ENCODE measurements around the gene MAGI2.

MAGI2 gene

GRCh38 chr7:78103475-78103874 lies 1350.0 kb downstream of the MAGI2 start:
- DNase-seq = no peak

DNA sequence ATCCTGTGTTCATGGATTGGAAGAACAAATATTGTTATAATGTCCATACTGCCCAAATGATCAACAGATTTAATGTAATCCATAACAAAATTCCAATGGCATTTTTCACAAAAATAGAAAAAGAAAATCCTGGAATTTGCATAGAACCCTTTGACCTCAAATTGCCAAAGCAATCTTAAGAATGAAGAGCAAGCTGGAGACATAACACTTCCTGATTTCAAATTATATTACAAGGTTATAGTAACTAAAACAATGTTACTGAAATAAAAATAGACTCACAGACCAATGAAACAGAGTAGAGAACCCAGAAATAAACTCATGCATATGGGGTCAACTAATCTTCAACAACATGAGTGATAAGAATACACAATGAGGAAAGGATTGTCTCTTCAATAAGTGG lies 1352.4 kb downstream of the MAGI2 start:
- DNase-seq = no peak

- no peak for DNase-seq
These were observed 1353.6 kb downstream of the MAGI2 start for GRCh38 chr7:78099715-78100394.

DNA sequence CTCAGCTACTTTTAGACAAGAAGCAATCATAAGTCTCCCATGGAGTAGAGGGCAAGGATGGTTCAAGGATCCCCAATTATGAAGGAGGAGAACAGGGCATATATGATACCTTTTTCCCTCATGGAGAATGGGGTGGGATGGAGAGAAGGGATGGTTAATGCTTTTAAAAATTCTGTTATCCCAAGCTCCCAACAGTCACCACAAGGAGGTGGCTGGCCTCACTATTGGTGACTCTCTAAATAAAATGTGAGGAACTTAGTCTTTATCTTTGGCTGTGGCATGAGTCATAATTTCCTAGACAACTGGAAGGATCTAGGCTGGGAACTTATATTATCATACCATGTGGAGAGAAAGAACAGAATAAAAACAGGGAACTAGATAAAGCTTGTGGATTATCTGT lies 1357.9 kb downstream of the MAGI2 start:
- no peak for DNase-seq

DNA sequence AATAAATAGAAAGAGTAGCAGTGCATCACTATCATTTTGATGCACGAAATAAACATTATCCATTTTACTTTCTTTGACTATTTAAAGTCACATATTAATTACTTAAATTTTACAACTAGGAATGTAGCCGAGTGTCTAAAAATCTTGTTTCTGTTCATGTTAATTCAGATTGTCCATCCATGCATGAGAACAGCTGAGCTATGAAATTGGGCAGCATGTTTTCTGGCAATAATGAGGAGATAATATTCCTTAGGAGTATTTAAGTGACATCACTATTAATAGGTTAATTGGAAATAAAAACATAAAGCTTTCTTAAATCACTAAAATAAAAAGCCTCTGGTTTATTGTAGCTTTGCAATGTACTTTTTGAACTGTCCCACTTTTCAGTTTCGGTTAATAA lies 1361.1 kb downstream of the MAGI2 start:
- no peak for DNase-seq

- DNase-seq = no peak
These were observed 1362.9 kb downstream of the MAGI2 start for GRCh38 chr7:78090616-78091015.

- DNase-seq = no peak
These were observed 1369.9 kb downstream of the MAGI2 start for GRCh38 chr7:78083476-78084120.

GRCh38 chr7:78082556-78082955 lies 1370.9 kb downstream of the MAGI2 start:
- no peak for DNase-seq

GRCh38 chr7:78081888-78082287 lies 1371.6 kb downstream of the MAGI2 start:
- DNase-seq = no peak

GRCh38 chr7:78081344-78081743 lies 1372.1 kb downstream of the MAGI2 start:
- DNase-seq = no peak

GRCh38 chr7:78080811-78081210 lies 1372.7 kb downstream of the MAGI2 start:
- no peak for DNase-seq

GRCh38 chr7:78080241-78080640 lies 1373.2 kb downstream of the MAGI2 start:
- DNase-seq = no peak

GRCh38 chr7:78074713-78075112 lies 1378.8 kb downstream of the MAGI2 start:
- no peak for DNase-seq

DNA sequence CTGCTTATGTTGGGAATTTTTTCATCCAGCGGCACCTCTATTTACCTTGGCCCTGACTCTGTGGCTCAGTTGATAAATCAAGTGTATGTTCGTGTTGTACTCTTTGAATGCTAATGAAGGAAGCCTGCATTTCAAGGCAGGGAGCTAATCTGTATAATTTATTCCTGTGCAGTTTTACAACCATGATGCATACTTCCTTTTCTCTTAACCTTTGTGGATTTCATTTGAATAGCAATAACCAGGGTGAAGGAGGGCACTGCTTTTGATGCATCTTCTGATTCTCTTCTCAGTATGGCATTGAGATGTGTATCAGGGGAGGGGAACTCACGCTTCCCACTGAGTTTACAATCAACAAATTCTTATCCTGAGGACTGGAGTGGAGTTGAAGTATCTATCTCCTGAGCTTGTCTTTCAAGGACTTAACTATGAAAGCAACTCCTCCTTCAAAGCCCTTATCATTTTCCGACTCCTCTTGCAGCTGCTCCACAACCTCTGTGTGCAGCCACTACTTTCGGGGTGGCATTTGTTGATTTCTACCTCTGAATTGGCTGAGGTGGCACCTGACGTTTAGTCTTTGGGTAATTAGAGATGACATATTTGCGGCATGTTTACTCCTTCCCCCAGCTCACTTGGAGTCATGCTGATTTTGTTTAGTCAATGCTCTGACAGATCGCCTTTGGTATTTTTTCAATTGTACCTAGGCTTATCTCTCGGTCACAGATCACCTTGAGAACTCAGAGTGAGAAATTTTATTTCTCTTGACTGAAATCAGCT lies 1379.7 kb downstream of the MAGI2 start:
- DNase-seq = no peak

DNA sequence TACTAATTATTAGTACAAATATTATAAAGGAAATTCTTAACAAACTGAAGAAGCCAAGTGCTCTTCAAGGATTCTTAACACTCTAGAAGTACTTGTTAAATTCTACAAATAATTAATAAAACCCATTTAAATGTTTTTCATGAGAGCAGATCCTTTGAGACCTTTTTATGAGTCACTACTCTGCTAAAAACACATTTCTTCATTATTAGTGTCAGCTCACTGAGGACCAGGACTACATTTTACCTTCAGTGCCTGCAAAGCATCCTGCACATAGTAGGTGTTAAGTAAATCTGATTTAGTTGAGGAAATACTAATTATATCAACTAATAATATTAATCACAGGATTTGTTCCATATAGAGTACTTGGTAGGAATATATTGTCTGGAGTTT lies 1381.3 kb downstream of the MAGI2 start:
- no peak for DNase-seq

- DNase-seq = no peak
These were observed 1381.8 kb downstream of the MAGI2 start for GRCh38 chr7:78071491-78072200.

DNA sequence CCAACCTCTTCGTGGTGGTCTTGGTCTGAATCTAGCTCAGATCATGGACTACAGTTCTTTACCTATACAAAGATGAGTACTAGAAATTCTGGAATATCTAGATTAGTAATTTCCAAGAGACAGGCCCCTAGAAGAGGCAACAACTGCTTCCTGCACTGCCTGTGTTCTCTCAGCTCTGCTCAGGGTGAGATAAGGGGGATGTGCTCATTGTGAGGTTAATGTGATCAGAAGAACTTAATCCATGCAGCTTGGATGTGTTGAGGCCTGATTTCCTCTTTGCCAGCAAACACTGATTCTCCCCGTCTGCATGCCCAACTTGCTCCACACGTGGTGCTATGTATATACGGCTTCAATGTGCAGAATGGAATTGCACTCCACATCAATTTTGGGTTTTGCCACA lies 1386.9 kb downstream of the MAGI2 start:
- DNase-seq = no peak

- no peak for DNase-seq
These were observed 1389.7 kb downstream of the MAGI2 start for GRCh38 chr7:78063758-78064157.

DNA sequence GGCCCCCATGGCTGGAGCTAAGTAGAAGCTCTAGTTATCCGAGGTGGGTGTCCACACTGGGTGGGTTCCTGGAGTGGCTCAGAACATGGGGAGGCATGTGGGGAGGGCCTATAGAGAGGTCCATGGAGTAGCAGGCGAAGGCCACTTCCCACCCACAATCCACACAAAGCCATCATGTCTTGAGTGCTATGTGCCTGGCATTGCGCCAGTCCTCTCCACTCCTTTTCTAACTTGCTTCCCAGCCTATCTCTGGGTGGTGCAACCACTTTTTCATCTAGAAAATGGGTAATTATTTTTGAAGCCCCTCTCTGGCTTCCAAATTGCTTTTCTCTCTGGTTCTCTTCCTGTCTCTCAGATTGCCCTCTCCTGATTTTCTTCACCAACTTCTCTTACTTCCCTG lies 1391.3 kb downstream of the MAGI2 start:
- DNase-seq = no peak

- no peak for DNase-seq
These were observed 1395.9 kb downstream of the MAGI2 start for GRCh38 chr7:78057571-78057970.

DNA sequence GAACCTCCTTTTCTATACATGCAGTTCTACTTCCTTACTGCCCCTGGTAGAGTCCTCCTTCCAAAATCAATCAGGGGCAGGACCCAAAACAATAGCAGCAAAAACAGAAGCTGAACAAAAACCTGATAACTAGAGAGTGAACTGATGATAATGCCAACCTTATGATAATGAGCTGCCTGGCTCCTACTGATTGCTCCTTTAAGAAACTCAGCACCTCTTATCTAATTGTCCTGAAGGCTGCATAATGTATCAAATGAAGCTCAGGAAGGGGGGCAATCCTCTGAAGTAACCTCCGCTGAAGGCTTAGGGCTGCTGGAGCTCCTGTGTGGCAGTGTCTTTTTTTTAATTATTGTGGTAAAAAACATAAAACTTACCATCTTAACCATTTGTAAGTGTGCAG lies 1397.9 kb downstream of the MAGI2 start:
- no peak for DNase-seq

DNA sequence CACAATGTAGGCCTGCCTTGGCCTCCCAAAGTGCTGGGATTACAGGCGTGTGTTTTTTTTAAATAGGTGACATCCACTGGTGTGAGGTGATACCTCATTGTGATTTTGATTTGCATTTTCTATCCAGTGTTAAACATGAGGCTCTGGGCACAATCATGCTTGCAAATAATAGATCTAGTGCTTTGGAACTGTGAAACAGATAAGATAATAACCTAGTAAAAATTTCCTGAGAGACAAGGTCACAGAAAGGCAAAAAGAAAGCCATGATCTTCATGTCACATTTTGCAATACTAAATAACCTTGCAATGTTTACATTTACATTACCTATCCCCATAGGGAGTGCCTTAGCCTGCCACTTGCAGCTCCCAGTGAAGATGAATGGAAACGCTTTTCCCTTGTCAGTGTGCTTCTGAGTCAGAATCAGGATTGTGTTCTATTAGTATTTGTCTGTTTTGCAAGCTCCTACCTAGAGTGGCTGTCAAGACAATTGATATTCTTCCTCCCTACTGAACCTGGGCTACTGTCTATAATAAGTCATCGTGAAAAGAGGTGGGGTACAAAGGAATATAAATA lies 1398.4 kb downstream of the MAGI2 start:
- DNase-seq = no peak

DNA sequence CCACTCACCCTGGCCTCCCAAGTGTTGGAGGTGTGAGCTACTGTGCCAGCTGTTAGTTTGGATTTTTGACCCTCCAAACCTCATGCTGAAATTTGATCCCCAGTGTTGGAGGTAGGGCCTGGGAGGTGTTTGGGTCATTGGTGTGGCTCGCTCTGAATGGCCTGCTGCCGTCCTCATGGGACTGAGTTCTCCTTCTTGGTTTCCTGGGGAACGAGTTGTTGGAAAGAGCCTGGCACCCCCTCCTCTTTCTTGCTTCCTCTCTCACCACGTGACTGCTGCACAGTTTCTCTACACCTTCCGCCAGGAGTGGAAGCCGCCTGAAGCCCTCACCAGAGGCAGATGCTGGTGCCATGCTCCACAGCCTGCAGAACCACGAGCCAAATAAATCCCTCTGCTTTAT lies 1401.4 kb downstream of the MAGI2 start:
- no peak for DNase-seq

Measured in stimulated activated CD4-positive, alpha-beta T cell treated with anti-CD3 and anti-CD28 coated beads, Interleukin-15, amount 100 ng/mL, for 24 hours (primary cell).